ENCODE data around the gene CYSTM1. TPM values are rescaled to one million over a fixed set of nuclear protein-coding genes. Genes with fewer than 3 reads are reported as not detected.

Gene CYSTM1
- total and polyA plus RNA-seq, 2 of the 8 experiments (the other 6 are each of a cell fraction or from before 2014, with no cell fraction given) = 25.0 to 47.8 TPM

GRCh38 chr5:140265845-140266244, 90.9 kb downstream of the CYSTM1 start:
- Histone ChIP-seq H3K9ac (replicated peaks in 1 of 4; ENCODE audit: extremely low read depth in 1 of 4, low read depth in 3 of 4, low read length in 3 of 4) (no peak overlapping the region), H3K56ac (replicated peaks; ENCODE audit: insufficient read length, low read depth, low read length) (no peak overlapping the region), H3K27ac (ENCODE audit: low read depth, low read length) (no peak overlapping the region), H3K4me2 (ENCODE audit: insufficient read depth in 1 of 2, low read depth in 2 of 2, low read length in 2 of 2) (no peak overlapping the region), H2BK12ac (ENCODE audit: low read depth, low read length) (no peak overlapping the region), H2BK15ac (ENCODE audit: low read length) (no peak overlapping the region), H3K23ac (ENCODE audit: insufficient read length) (no peak overlapping the region), H3K9me3 (ENCODE audit: insufficient read depth in 2 of 2, low read depth in 1 of 2, low read length in 1 of 2) (no peaks in the 10 kb centered on the region), H3K4me3 (ENCODE audit: extremely low read depth in 1 of 4, insufficient read depth in 2 of 4, low read depth in 3 of 4, low read length in 4 of 4) (no peak overlapping the region), H3K23me2 (ENCODE audit: low read depth, low read length) (no peaks in the 10 kb centered on the region), H3K14ac (ENCODE audit: insufficient read length) (no peak overlapping the region), H2BK5ac (ENCODE audit: low read depth, low read length) (no peak overlapping the region), H2BK120ac (replicated peaks; ENCODE audit: low read depth, low read length) (no peak overlapping the region), H3K79me1 (ENCODE audit: low read depth, low read length) (no peaks in the 10 kb centered on the region), H3K79me2 (ENCODE audit: control insufficient read depth in 1 of 2, insufficient read depth in 2 of 2, low read length in 2 of 2) (peaks cover 0 to 12% of the 10 kb centered on the region in 2 experiments; a peak in 1 of 4 replicates), H2BK20ac (ENCODE audit: low read length) (no peak overlapping the region), H2AK5ac (ENCODE audit: low read depth, low read length) (no peak overlapping the region), H3K27me3 (replicated peaks in 1 of 4; ENCODE audit: control insufficient read depth in 3 of 4, extremely low read depth in 1 of 4, insufficient read depth in 3 of 4, low read length in 3 of 4) (no peaks in the 10 kb centered on the region), H3K4me1 (replicated peaks in 1 of 4; ENCODE audit: control insufficient read depth in 3 of 4, insufficient read depth in 4 of 4, low read length in 3 of 4) (peaks cover 0 to 2% (median 0%) of the 10 kb centered on the region in 4 experiments; a peak in 2 of 7 replicates), H4K8ac (ENCODE audit: extremely low read depth, insufficient read depth, low read length) (no peak overlapping the region), H4K91ac (replicated peaks; ENCODE audit: insufficient read length, low read length) (no peak overlapping the region), H4K20me1 (replicated peaks in 1 of 2; ENCODE audit: control insufficient read depth in 1 of 2, insufficient read depth in 2 of 2, low read length in 2 of 2) (peaks cover 0 to 2% of the 10 kb centered on the region in 2 experiments), H2AFZ (ENCODE audit: low read length) (no peak overlapping the region), H4K5ac (ENCODE audit: insufficient read length, low read depth, low read length) (no peak overlapping the region), H3K18ac (ENCODE audit: extremely low read depth, low read length) (no peak overlapping the region), H3K36me3 (ENCODE audit: control insufficient read depth in 2 of 4, insufficient read depth in 4 of 4, low read length in 3 of 4) (no peaks in the 10 kb centered on the region), H3K4ac (replicated peaks; ENCODE audit: insufficient read length, low read depth, low read length) (no peak overlapping the region)
- ChIA-PET POLR2A (ENCODE audit: partially characterized antibody) (interaction anchor here (0.5 to 1.4 kb wide), 3 partner anchors 8 to 427 kb away, joined by 3 to 5 read pairs (median 3); partner anchors contain the start of gene PFDN1), CTCF (ENCODE audit: partially characterized antibody) (interaction anchor here (1.8 kb wide), 1 partner anchor 80 kb away, joined by 6 read pairs; the partner anchor contains the start of gene HBEGF)
- DNase-seq (ENCODE audit: low read depth in 1 of 2, low spot score in 2 of 2) (no peak), FAIRE-seq (no peak)
- WGBS, 2 experiments (ENCODE audit: extremely low coverage in 1 of 2, insufficient coverage in 1 of 2, insufficient read length in 1 of 2, insufficient replicate concordance in 2 of 2, low coverage in 1 of 2, low lambda C conversion rate in 2 of 2, missing lambda C conversion rate in 1 of 2) = 60% methylated on average over 1 of the region's 1 CpG; no CpG with 5 or more reads in 1 of the 2 experiments
- TF ChIP-seq RNF2 (IDR thresholded peaks at IDR 0.05; ENCODE audit: borderline replicate concordance, low read depth, low read length, missing control alignments, poor library complexity, severe bottlenecking) (no peak), NRF1 (IDR thresholded peaks at IDR 0.05; ENCODE audit: low read depth, low read length) (no peak), KDM4A (IDR thresholded peaks at IDR 0.05; ENCODE audit: low read depth, low read length, severe bottlenecking) (no peak), MAX (IDR thresholded peaks at IDR 0.05) (no peak), BRCA1 (IDR thresholded peaks at IDR 0.05; ENCODE audit: low read depth, low read length) (no peak), BCL11A (IDR thresholded peaks at IDR 0.05; ENCODE audit: low read depth in 2 of 2, low read length in 2 of 2) (no peak), MAFK (IDR thresholded peaks at IDR 0.05; ENCODE audit: low read depth, low read length) (no peak), ATF2 (IDR thresholded peaks at IDR 0.05; ENCODE audit: low read length) (no peak), PHF8 (conservative IDR thresholded peaks at IDR 0.05; ENCODE audit: low read depth, low read length) (no peak)
- TF ChIP-seq, protein P1, sequence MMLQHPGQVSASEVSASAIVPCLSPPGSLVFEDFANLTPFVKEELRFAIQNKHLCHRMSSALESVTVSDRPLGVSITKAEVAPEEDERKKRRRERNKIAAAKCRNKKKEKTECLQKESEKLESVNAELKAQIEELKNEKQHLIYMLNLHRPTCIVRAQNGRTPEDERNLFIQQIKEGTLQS (IDR thresholded peaks at IDR 0.05; ENCODE audit: insufficient read depth, low read depth, low read length) = no peak

All from H1 (cell line).